ENCODE data around the gene GUCA1A.

DNA sequence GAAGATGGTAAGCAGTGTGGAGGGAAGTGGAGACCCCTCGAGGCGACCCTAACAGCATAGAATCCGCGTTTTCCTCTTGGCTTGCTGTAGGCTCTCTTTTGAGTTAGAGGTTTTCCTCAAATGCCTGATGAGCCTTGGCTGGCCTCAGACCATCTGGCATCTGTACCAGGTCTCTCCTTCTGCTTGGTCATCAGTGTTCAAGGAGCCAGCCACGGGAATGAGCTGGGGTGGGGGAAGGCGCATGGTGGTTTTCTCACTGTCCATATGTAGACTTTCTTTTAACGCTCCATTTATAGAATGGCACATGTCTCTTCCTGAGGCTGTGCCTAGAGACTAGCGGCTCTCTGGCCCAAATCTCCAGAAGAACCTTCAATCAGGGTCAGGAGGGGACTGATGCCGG, 8.1 kb upstream of the GUCA1A start:
- TF ChIP-seq, protein P1, sequence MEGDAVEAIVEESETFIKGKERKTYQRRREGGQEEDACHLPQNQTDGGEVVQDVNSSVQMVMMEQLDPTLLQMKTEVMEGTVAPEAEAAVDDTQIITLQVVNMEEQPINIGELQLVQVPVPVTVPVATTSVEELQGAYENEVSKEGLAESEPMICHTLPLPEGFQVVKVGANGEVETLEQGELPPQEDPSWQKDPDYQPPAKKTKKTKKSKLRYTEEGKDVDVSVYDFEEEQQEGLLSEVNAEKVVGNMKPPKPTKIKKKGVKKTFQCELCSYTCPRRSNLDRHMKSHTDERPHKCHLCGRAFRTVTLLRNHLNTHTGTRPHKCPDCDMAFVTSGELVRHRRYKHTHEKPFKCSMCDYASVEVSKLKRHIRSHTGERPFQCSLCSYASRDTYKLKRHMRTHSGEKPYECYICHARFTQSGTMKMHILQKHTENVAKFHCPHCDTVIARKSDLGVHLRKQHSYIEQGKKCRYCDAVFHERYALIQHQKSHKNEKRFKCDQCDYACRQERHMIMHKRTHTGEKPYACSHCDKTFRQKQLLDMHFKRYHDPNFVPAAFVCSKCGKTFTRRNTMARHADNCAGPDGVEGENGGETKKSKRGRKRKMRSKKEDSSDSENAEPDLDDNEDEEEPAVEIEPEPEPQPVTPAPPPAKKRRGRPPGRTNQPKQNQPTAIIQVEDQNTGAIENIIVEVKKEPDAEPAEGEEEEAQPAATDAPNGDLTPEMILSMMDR (IDR thresholded peaks at IDR 0.05; ENCODE audit: insufficient read depth, low read length, poor library complexity, severe bottlenecking): no peak
- TF ChIP-seq EZH2phosphoT487 (conservative IDR thresholded peaks at IDR 0.05; ENCODE audit: low read length): no peak

All from SU-DHL-6 (cell line).